ENCODE results near the gene CRYM. TPM values are rescaled to one million over a fixed set of nuclear protein-coding genes. Genes with fewer than 3 reads are reported as not detected.

CRYM gene
- total and polyA plus RNA-seq, 2 donors (not counting 3 experiments of a cell fraction or from before 2014, with no cell fraction given): not detected

DNA sequence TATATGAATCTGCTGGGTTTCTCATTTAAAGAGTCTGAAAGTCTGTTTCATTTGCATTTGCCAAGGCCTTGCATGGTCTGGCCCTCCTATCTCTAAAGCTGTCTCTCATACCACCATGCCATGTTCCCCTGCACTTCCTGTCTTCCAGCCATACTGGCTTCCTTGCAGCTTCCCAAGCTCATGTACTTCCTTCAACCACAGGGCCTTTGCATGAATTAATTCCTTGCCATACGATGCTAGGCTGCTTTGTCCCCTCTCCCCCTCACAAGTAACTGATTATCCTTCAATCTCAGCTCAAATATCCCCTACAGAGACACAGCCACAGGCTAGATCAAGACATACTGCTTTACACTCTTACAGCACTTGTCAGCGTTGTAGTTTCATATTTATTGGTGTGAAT, 5.8 kb downstream of the CRYM start:
- no peak for TF ChIP-seq POLR2A (IDR thresholded peaks at IDR 0.05; ENCODE audit: low read depth, low read length)
- TF ChIP-seq JUN (IDR thresholded peaks at IDR 0.05; ENCODE audit: borderline replicate concordance, insufficient read depth, insufficient read length, low read depth): no peak
- TF ChIP-seq, protein P1, sequence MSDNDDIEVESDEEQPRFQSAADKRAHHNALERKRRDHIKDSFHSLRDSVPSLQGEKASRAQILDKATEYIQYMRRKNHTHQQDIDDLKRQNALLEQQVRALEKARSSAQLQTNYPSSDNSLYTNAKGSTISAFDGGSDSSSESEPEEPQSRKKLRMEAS (IDR thresholded peaks at IDR 0.05; ENCODE audit: insufficient read depth, insufficient read length): no peak
- TF ChIP-seq CTCF (IDR thresholded peaks at IDR 0.05; ENCODE audit: extremely low read depth in 1 of 2, insufficient read depth in 1 of 2, low read depth in 1 of 2, low read length in 2 of 2): no peak
- TF ChIP-seq MYC (IDR thresholded peaks at IDR 0.05; ENCODE audit: low read depth, low read length): no peak
- TF ChIP-seq EZH2 (IDR thresholded peaks at IDR 0.05; ENCODE audit: borderline replicate concordance, low read depth, low read length, severe bottlenecking): no peak
- TF ChIP-seq FOS (IDR thresholded peaks at IDR 0.05; ENCODE audit: borderline replicate concordance, insufficient read depth, low read length): no peak
- no peak for TF ChIP-seq GATA2 (IDR thresholded peaks at IDR 0.05; ENCODE audit: insufficient read depth, insufficient read length, low read depth, low read length)
- TF ChIP-seq POLR2AphosphoS5 (IDR thresholded peaks at IDR 0.05; ENCODE audit: insufficient read depth, low read depth, low read length): no peak
- peaks cover 6 to 10% of the 10 kb centered on the region in 2 experiments for H3K27me3 ChIP-seq (ENCODE audit: control insufficient read depth in 2 of 2, insufficient read depth in 2 of 2, low read length in 2 of 2)
- H3K9me3 ChIP-seq (replicated peaks; ENCODE audit: control insufficient read depth, insufficient read depth, low read length): no peaks in the 10 kb centered on the region
- no peak overlapping the region for H3K27ac ChIP-seq (ENCODE audit: insufficient read depth, low read depth, low read length)
- no peaks in the 10 kb centered on the region for H3K4me1 ChIP-seq (ENCODE audit: control insufficient read depth, extremely low read depth, insufficient read depth, low read length)
- FAIRE-seq (no peak), DNase-seq (ENCODE audit: low read depth, low spot score) (no peak)
- no peaks in the 10 kb centered on the region for H3K79me2 ChIP-seq (ENCODE audit: control insufficient read depth, insufficient read depth, low read length)
- no peaks in the 10 kb centered on the region for H3K36me3 ChIP-seq (ENCODE audit: control insufficient read depth in 2 of 2, extremely low read depth in 1 of 2, insufficient read depth in 2 of 2, low read length in 2 of 2)
- no peaks in the 10 kb centered on the region for H4K20me1 ChIP-seq (replicated peaks; ENCODE audit: control insufficient read depth, extremely low read depth, insufficient read depth, low read length)
- no peak overlapping the region for H3K9ac ChIP-seq (replicated peaks; ENCODE audit: extremely low read depth, insufficient read depth, low read length)
- no peaks in the 10 kb centered on the region for H3K9me1 ChIP-seq (replicated peaks; ENCODE audit: control insufficient read depth, extremely low read depth, insufficient read depth, low read length)
- ChIA-PET POLR2A (no interaction called here), CTCF (no interaction called here)
- intact Hi-C loops (cut with micrococcal nuclease): no loop called here
- dilution Hi-C loops (cut with MboI; ENCODE audit: extremely low pct_ligation_motif_present, low sequenced_read_pairs): no loop called here
- H3K4me3 ChIP-seq (replicated peaks in 1 of 3; ENCODE audit: insufficient read depth in 1 of 3, low read depth in 1 of 3, low read length in 3 of 3): no peak overlapping the region
- no TSS peak for BruUV-seq (replicated peaks)
- no peak overlapping the region for H2AFZ ChIP-seq (ENCODE audit: low read depth, low read length)
- no peak overlapping the region for H3K4me2 ChIP-seq (ENCODE audit: insufficient read depth, low read length)

Measured in endothelial cell of umbilical vein (primary cell).